HG03558 (cell line): ENCODE results near the gene NOVA1.
"Not testable (repeated sequence)": the region's sequence is repeated elsewhere in the genome, so short reads cannot be mapped to it uniquely, and the experiment has no call there.

Experiments
- ATAC-seq: cut with Tn5 transposase; IDR thresholded peaks from one replicate; pipeline ENCODE4 v1.9.1; 2021; ENCODE audit warnings: moderate number of reproducible peaks; ENCODE audit not compliant: unreplicated experiment; ENCODE audit errors: extremely low read depth

The NOVA1 gene

GRCh38 chr14:26597589-26598080, at the start of gene NOVA1:
Gene NOVA1, minus strand, starts transcription at chr14:26598033. Its CDS starts 597 bp downstream, at chr14:26597436.
- ATAC-seq: no peak

GRCh38 chr14:26645057-26645456, 47.2 kb upstream of the NOVA1 start:
- ATAC-seq: not testable (repeated sequence)

GRCh38 chr14:26636561-26636960, 38.7 kb upstream of the NOVA1 start:
- ATAC-seq: no peak

GRCh38 chr14:26634946-26635345, 37.1 kb upstream of the NOVA1 start:
- not testable (repeated sequence) for ATAC-seq

GRCh38 chr14:26626256-26626655, 28.4 kb upstream of the NOVA1 start:
- ATAC-seq: no peak

GRCh38 chr14:26622611-26623010, 24.8 kb upstream of the NOVA1 start:
- no peak for ATAC-seq

GRCh38 chr14:26621807-26622560, 24.2 kb upstream of the NOVA1 start:
- ATAC-seq: no peak

- ATAC-seq: no peak
Measured at GRCh38 chr14:26621364-26621763, 23.5 kb upstream of the NOVA1 start.

- no peak for ATAC-seq
Measured at GRCh38 chr14:26611259-26611658, 13.4 kb upstream of the NOVA1 start.

GRCh38 chr14:26606729-26607312, 9.0 kb upstream of the NOVA1 start:
- no peak for ATAC-seq

- no peak for ATAC-seq
Measured at GRCh38 chr14:26605602-26606001, 7.8 kb upstream of the NOVA1 start.

- ATAC-seq: no peak
Measured at GRCh38 chr14:26602902-26603301, 5.1 kb upstream of the NOVA1 start.

GRCh38 chr14:26601856-26602255, 4.0 kb upstream of the NOVA1 start:
- no peak for ATAC-seq

GRCh38 chr14:26599291-26599690, 1.5 kb upstream of the NOVA1 start:
- ATAC-seq: no peak

GRCh38 chr14:26598672-26599131, 869 bp upstream of the NOVA1 start:
- ATAC-seq: no peak

- ATAC-seq: no peak
Measured at GRCh38 chr14:26598081-26598671, 343 bp upstream of the NOVA1 start.

GRCh38 chr14:26597071-26597588, 703 bp downstream of the NOVA1 start:
- ATAC-seq: no peak

GRCh38 chr14:26596543-26597061, 1.2 kb downstream of the NOVA1 start:
- no peak for ATAC-seq

GRCh38 chr14:26595926-26596542, 1.8 kb downstream of the NOVA1 start:
- ATAC-seq: no peak

GRCh38 chr14:26594756-26595545, 2.9 kb downstream of the NOVA1 start:
- ATAC-seq: no peak
